ENCODE measurements around the gene OLIG3. TPM values are rescaled to one million over a fixed set of nuclear protein-coding genes. Genes with fewer than 3 reads are reported as not detected.
A peak's percentile ranks its signal among the peaks of the same experiment; 100 is the strongest.

The OLIG3 gene
- total RNA-seq, 2 experiments from 2014 or later, result not detected

DNA sequence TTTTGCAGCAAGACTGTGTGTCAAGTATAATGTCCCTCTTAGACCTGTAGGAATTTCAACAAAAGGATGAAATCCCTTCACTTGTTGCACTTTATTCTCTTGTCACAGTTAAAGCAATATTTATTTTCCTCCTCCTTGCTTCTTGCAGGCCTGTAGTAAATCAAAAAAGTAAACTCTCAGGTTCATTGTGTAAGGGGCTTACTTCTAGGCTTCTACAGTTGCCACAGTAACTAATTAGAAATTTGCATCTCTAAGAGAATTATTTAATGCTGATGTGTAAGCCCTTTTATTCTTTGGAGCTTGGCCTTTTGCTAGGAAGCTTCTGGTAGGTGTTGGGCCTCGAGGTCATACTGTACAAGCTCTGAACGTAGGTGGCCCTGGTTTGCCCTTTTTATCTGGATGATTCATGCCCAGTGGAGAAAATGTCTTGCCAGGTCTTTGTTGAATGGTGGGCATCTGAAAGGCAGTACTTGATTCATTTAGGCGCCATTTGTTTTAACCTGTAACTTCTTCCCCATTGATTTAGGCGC lies 47.4 kb upstream of the OLIG3 start:
- intact Hi-C loops (cut with DNase I, micrococcal nuclease), result no loop called here
- POLR2A ChIA-PET, result interaction anchor here (1.3 kb wide), 1 partner anchor 33 kb away, joined by 3 read pairs; no protein-coding TSS in a partner anchor

DNA sequence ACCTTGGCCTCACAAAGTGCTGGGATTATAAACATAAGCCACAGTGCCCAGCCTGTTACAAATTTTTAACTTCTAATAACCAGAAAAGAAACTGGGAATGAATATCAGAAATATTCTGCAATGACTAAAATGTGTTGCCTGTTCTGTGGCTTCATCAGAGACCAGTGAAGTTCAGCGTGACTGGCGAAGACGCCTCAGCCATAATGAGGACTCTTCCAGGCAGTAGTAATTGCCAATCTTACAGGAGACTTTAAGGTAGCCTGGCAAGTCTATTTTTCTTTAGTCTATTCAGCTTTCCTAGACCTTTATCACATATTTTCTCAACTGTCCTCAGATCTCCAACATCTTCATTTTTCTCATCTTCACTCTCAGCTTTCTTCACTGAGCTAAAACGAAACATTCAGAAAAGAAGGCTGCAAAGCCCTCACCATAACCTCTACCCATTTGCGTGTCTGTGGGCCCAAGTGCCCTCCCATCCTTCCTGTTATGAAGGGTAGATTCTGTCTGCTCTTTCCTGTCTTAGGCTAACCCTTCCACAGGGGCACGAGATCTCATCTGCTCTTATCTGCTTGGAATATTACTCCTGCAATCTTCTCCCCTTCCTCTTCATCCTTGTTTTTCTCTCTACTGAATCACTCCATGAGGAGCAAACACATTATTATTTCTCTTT lies 42.0 kb upstream of the OLIG3 start:
- Histone ChIP-seq H3K36me3 (ENCODE audit: insufficient read depth, low read length) (no peaks in the 10 kb centered on the region), H3K4me3 (ENCODE audit: low read length) (no peak overlapping the region), H3K27me3 (ENCODE audit: control insufficient read depth in 1 of 2, insufficient read depth in 2 of 2, low read length in 2 of 2) (no peaks in the 10 kb centered on the region), H3K9me3 (ENCODE audit: control insufficient read depth in 1 of 2, insufficient read depth in 1 of 2, low read length in 2 of 2) (no peaks in the 10 kb centered on the region), H3K4me1 (ENCODE audit: insufficient read depth, low read length) (peaks cover 9% of the 10 kb centered on the region), H3K27ac (ENCODE audit: low read depth in 1 of 2, low read length in 2 of 2) (no peak overlapping the region)
- Mint-ChIP-seq H3K4me3 (no peak overlapping the region), H3K4me1 (ENCODE audit: low read depth) (no peaks in the 10 kb centered on the region), H3K27me3 (peaks cover 12% of the 10 kb centered on the region), H3K27ac (no peak overlapping the region), H3K36me3 (ENCODE audit: low read depth) (no peaks in the 10 kb centered on the region), H3K9me3 (no peaks in the 10 kb centered on the region)
- CTCF ChIA-PET, result no interaction called here
- intact Hi-C loops (cut with DNase I, micrococcal nuclease), result no loop called here
- TF ChIP-seq, protein P1, sequence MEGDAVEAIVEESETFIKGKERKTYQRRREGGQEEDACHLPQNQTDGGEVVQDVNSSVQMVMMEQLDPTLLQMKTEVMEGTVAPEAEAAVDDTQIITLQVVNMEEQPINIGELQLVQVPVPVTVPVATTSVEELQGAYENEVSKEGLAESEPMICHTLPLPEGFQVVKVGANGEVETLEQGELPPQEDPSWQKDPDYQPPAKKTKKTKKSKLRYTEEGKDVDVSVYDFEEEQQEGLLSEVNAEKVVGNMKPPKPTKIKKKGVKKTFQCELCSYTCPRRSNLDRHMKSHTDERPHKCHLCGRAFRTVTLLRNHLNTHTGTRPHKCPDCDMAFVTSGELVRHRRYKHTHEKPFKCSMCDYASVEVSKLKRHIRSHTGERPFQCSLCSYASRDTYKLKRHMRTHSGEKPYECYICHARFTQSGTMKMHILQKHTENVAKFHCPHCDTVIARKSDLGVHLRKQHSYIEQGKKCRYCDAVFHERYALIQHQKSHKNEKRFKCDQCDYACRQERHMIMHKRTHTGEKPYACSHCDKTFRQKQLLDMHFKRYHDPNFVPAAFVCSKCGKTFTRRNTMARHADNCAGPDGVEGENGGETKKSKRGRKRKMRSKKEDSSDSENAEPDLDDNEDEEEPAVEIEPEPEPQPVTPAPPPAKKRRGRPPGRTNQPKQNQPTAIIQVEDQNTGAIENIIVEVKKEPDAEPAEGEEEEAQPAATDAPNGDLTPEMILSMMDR (IDR thresholded peaks at IDR 0.05), result no peak
- ATAC-seq (ENCODE audit: poor library complexity) (peak; percentile 88), DNase-seq (peak in 7 of 14 experiments; percentile 10 to 64 (median 44))
- POLR2A ChIA-PET, result interaction anchor here (0.8 to 1.6 kb wide), 4 partner anchors 20 to 53 kb away, joined by 3 to 5 read pairs (median 4); partner anchors contain the start of gene OLIG3

More for the DNA sequence above, 47.4 kb upstream of the OLIG3 start:
- DNase-seq (no peak), ATAC-seq (ENCODE audit: poor library complexity) (no peak)
- Mint-ChIP-seq H3K27ac (no peak overlapping the region), H3K4me3 (no peak overlapping the region), H3K4me1 (ENCODE audit: low read depth) (peaks cover 9% of the 10 kb centered on the region), H3K36me3 (ENCODE audit: low read depth) (no peaks in the 10 kb centered on the region), H3K27me3 (no peaks in the 10 kb centered on the region), H3K9me3 (no peaks in the 10 kb centered on the region)
- TF ChIP-seq, protein P1 (IDR thresholded peaks at IDR 0.05), result no peak
- CTCF ChIA-PET, result no interaction called here
- Histone ChIP-seq H3K9me3 (ENCODE audit: control insufficient read depth in 1 of 2, insufficient read depth in 1 of 2, low read length in 2 of 2) (no peaks in the 10 kb centered on the region), H3K27me3 (ENCODE audit: control insufficient read depth in 1 of 2, insufficient read depth in 2 of 2, low read length in 2 of 2) (no peaks in the 10 kb centered on the region), H3K27ac (ENCODE audit: low read depth in 1 of 2, low read length in 2 of 2) (no peak overlapping the region), H3K36me3 (ENCODE audit: insufficient read depth, low read length) (no peaks in the 10 kb centered on the region), H3K4me3 (ENCODE audit: low read length) (no peak overlapping the region), H3K4me1 (ENCODE audit: insufficient read depth, low read length) (peaks cover 3% of the 10 kb centered on the region)

DNA sequence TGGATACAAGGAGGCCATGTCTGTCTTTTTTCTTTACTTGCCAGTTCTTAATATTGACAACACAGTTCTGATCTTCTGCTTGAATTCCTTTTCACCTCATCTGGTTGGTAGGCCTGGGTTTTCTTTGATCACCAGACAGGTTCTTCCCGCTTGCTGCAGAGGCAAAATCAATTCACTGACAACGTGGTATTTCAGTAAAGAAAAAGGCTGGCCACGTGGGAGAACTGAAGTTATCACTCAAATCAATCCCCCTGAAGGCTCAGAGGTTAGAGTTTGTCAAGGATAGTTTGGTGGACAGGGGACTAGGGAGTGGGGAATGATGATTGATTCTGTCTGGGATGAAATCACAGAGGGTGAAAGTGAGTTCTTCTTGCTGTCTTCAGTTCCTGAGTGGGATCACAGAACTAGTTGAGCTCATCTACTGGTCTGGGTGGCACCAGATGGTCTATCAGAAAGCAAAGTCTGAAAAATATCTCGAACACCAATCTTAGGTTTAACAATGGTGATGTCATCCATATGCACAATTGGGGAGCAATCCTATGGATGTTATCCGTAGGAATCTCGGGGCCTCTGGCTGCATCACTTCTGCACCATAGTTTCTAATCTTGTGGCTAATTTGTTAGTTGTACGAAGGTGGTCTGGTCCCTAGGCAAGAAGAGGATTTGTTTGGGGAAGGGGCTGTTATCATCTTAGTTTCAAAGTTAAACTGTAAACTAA lies 37.3 kb upstream of the OLIG3 start:
- TF ChIP-seq, protein P1 (IDR thresholded peaks at IDR 0.05), result no peak
- Mint-ChIP-seq H3K27me3 (peaks cover 16% of the 10 kb centered on the region), H3K36me3 (ENCODE audit: low read depth) (no peaks in the 10 kb centered on the region), H3K9me3 (no peaks in the 10 kb centered on the region), H3K4me3 (no peak overlapping the region), H3K4me1 (ENCODE audit: low read depth) (no peaks in the 10 kb centered on the region), H3K27ac (no peak overlapping the region)
- POLR2A ChIA-PET, result no interaction called here
- Histone ChIP-seq H3K9me3 (ENCODE audit: control insufficient read depth in 1 of 2, insufficient read depth in 1 of 2, low read length in 2 of 2) (peaks cover 0 to 5% of the 10 kb centered on the region in 2 experiments), H3K4me3 (ENCODE audit: low read length) (no peak overlapping the region), H3K4me1 (ENCODE audit: insufficient read depth, low read length) (peaks cover 6% of the 10 kb centered on the region), H3K27me3 (ENCODE audit: control insufficient read depth in 1 of 2, insufficient read depth in 2 of 2, low read length in 2 of 2) (peaks cover 3 to 8% of the 10 kb centered on the region in 2 experiments), H3K27ac (ENCODE audit: low read depth in 1 of 2, low read length in 2 of 2) (no peak overlapping the region), H3K36me3 (ENCODE audit: insufficient read depth, low read length) (no peaks in the 10 kb centered on the region)
- DNase-seq, result no peak
- intact Hi-C loops (cut with DNase I, micrococcal nuclease), result no loop called here
- CTCF ChIA-PET, result no interaction called here
- no peak for ATAC-seq (ENCODE audit: poor library complexity)

All from CD4-positive, alpha-beta T cell (primary cell).